Skin epidermis (tissue), 12 donors: ENCODE measurements around the gene PFDN1.
A peak's percentile ranks its signal among the peaks of the same experiment; 100 is the strongest.

ENCODE experiments used
- H3K27ac ChIP-seq, 21 experiments: fragments of 200-600 bp; sonication (generic) in 11 of 21; one replicate each; pipeline ENCODE4 v1.5.0; 2020; ENCODE audit warnings: mild to moderate bottlenecking in 3 of 21, inconsistent platforms in 2 of 21, moderate library complexity in 2 of 21
- H3K4me3 ChIP-seq, 7 experiments: fragments of 200-600 bp; sonication (generic) in 2 of 7; one replicate each; pipeline ENCODE4 v1.5.0; 2020; ENCODE audit warnings: inconsistent platforms in 2 of 7, mild to moderate bottlenecking in 2 of 7, moderate library complexity in 1 of 7

PFDN1 gene

DNA sequence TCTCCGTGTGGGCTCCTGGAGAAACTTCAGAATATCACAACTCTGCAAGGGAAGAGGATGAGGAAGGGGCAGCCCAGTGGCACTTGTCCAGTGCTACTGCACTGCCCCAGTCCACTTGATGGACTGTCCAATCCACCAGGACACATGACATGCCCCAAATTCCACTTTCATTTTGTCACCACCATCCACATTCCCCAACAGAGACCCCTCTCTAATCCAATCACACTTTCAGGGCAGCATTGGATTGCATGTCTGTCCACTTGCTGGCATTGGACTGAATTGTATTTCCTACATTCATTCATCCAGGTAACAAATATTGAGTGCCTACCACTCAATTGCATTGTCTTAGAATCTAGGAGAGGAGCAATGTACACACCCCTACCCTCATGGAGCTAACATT lies 28.7 kb upstream of the PFDN1 start:
- Histone ChIP-seq H3K4me3 (no peak overlapping the region), H3K27ac (no peak overlapping the region)

DNA sequence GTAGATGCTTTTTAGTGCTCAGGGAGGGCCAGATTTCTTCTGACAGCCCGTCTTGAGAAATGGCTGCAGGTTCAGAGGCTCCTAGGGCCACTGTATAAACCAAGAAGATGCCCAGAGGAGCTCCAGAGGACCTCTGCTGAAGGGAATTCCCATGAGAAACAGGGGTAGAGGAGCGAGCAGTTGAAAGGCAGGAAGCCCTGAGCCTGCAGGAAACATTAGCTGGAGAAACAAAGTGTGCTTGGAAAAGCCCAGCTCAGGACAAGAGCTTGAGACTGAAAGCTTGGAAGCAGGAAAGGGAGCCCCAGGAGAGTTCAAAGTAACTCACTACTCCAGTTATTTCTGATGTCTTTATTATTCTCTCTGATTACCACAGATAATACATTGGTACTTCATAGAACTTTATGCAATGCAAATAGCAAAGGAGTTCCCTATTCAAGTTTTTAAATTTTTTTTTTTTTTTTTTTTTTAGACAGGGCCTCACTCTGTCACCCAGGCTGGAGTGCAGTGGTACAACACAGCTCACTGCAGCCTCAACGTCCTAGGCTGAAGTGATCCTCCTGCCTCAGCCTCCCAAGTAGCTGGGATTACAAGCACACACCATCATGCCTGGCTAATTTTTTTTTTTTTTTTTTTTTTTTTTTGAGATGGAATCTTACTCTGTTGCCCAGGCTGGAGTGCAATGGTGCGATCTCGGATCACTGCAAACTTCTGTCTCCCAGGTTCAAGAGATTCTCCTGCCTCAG lies 27.0 kb upstream of the PFDN1 start:
- Histone ChIP-seq H3K4me3 (no peak overlapping the region), H3K27ac (peak overlapping the region in 1 of 21 experiments; percentile 28)

DNA sequence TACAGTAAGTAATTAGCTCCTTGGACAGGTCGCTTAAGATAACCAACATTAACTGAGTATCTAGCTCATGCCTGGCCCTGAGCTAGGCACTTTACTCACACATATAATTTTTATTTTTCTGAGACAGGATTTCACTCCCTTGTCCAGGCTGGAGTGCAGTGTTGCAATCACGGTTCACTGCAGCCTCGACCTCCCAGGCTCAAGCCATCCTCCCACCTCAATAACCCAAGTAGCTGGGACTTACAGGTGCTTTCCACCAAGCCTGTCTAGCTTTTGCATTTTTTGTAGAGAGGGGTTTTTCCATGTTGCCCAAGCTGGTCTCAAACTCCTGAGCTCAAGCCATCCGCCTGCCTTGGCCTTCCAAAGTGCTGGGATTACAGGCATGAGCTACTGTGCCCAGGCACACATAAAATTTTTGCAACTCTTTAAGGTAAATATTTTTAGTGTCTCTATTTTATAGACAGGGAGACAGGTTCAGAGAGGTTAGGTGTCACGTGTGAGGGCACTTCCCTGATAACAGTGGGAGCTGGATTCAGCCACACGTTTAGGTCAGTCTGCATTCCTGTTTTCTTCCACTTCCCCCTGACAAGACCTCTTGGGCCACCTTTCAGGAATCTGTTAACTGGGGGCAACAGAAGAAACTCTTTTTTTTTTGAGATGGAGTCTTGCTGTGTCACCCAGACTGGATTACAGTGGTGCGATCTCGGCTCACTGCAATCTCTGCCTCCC lies 25.3 kb upstream of the PFDN1 start:
- no peak overlapping the region for H3K4me3 ChIP-seq

DNA sequence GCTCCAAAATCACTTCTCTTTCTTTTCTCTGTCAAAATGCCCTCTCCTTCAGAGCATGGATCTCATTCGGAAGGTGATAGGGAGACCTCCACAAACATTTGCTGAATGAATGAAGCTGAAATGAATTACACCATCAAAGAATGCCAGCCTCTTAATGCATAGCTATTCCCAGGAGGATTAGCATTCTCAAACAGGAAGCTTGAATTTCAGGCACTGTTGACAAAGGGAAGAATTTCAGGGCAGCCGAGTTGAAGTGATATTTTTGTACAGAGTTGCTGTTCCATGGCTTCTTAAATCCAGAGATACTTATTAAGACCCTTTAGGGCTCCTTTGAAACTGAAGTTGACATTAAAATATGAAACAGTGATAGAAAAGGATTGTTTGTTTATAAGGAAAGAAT lies 24.7 kb upstream of the PFDN1 start:
- Histone ChIP-seq H3K27ac (no peak overlapping the region), H3K4me3 (no peak overlapping the region)

More for the DNA sequence above, 25.3 kb upstream of the PFDN1 start:
- H3K27ac ChIP-seq = no peak overlapping the region

DNA sequence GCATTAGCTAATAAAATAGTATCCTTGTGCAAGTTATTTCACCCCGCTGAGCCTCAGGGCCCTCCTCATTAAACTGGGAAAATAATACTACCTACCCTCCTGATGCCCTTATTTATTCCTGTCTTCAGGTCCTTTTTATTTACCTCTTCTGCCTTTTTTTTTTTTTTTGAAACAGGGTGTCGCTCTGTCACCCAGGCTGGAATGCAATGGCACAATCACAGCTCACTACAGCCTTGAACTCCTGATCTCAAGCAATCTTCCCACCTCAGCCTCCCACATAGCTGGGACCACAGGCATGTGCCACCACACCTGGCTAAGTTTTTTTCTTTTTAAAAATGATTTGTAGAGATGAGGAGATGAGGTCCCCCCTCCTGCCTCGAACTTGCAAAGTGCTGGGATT lies 22.6 kb upstream of the PFDN1 start:
- Histone ChIP-seq H3K4me3 (no peak overlapping the region), H3K27ac (peak overlapping the region in 1 of 21 experiments; percentile 72)

DNA sequence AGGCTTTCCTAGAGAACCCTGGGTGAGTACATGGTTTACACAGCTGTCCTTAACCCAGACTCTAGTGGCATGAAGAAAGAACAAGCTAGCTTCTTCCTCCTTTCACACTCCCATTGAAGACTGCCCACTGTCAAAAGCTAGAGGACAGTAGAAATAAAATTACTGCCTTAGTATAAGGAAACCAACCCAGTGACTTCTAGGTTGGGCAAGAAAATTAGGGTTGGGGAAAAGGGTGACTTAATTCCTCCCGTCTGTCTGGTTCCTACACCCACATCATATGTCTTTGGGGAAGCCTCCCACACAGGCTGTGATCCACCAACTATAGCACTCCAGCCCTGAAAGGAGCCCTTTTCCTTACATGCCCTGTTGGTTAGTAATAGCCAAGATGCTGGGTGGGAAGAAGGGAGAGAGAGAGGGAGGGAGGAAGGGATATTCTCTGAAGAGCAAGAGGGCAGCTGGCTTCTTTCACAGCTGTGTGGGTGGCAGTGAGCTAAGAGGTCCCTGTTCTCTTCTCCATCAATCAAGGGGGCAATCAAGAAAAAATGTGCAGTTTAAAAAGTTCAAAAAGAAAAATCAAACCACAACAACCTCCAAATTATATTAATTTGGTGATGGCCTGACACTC lies 21.8 kb upstream of the PFDN1 start:
- H3K27ac ChIP-seq = peak overlapping the region in 5 of 21 experiments; percentile 0 to 72 (median 14)
- no peak overlapping the region for H3K4me3 ChIP-seq

DNA sequence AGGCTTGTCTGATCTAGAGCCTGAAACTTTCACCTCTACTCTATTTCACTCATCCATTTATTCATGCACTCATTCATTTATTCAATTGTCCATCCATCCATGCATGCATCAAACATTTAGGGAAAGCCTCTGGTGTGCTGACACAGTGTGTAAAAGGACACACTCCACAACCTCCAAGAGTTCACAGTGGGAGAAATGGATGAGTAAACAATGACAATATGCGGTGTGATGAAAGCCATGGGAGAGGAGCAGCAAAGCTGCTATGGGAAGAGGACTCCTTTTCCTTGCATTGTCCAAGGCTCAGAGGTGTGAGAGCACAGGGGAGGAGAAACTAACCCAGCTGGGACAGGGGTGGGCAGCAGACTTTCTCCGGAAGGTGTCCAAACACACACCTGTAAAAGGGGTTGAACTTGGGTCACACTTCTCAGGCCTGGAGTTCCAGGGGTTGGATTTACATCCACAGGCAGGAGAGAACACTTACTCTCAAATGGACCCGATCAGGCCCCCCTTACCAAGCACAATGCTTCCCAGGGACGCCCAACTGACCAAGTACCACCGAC lies 21.2 kb upstream of the PFDN1 start:
- H3K27ac ChIP-seq = peak overlapping the region in 8 of 21 experiments; percentile 0 to 72 (median 15)

DNA sequence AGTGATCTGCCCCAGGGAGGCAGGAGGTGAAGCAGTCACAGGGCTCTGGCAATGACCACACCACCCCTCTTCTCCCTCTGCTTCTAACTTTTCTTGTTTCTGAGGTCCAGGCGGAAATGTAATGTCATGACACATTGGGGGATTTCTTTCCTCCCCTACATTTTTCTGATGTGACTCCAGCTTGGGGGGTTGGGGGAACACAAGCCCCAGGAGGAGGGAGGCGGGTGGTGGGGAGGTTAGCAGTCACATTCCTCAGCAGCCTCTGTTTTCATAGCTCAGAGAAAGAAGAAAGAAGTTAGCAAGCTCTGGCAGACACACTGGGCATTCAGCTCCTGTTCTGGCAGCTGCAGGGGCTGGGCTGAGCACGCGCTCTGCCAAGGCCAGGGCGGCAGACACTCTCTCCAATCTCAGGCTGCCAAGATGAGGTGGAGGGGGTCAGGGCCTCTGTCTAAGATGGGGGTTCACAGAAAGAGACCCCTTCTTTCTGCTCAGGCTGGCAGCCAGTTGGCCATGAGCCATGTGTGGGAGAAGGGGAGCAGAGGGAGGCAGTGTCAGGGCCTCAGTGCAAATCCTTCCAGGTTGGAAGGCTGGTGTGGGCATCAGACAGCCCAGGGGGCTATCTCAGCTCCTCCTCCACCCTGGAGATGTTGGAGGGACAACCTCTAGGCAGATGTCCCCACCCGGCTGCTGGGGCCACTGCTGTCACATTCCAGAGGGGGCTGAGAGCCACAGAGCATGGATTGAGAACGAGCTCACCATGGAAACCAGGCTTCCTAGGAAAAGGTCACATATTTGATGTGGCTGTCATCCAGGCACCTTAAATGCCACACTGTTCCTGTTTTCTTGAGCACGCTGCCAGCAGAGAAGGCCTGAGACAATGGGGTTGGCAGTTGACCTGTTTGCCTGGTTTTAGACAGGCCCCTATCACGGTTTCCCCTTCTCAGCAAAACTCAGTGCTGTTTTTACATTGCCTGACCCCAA lies 20.1 kb upstream of the PFDN1 start:
- Histone ChIP-seq H3K4me3 (no peak overlapping the region), H3K27ac (peak overlapping the region in 20 of 21 experiments; percentile 5 to 78 (median 50))

More for the DNA sequence above, 21.2 kb upstream of the PFDN1 start:
- no peak overlapping the region for H3K4me3 ChIP-seq

DNA sequence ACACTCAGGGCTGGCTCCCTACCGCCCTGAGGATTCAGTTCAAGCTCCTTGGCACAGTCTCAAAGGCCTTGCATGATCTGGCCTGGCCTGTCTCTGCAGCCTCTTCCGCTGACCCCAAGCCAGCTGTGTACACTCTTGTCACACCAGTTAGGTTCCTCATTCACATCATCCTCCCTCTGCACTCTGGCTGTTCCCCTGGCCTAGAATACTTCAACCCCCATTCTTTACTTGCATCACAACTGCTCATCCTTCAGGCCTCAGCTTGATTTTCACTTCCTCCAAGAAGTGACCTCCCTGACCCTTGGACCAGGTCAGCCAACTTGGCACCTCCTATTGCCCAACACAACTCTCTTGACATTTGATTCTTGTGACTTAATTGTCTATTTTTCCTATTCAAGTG lies 18.9 kb upstream of the PFDN1 start:
- peak overlapping the region in 2 of 21 experiments; percentile 10 to 28 for H3K27ac ChIP-seq

DNA sequence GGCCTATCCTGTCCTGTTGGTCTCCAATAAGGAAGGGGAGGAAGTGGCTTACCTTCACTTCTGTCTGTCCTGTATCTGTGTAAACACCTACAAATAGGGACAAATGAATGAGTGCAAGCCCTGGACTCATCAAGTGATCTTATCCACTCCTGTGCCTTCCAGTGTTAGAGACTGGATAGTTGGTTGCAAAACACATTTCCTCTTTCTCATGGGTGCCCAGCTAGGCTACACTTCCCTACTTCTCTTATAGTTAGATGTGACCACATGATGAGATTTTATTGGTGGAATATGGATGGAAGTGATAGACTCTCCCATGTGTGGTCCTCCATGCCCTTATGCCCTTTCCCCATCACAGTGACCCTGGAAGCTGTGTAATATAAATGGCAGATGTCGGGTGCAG lies 16.9 kb upstream of the PFDN1 start:
- H3K27ac ChIP-seq = no peak overlapping the region
- no peak overlapping the region for H3K4me3 ChIP-seq

More for the DNA sequence above, 18.9 kb upstream of the PFDN1 start:
- H3K4me3 ChIP-seq = no peak overlapping the region

DNA sequence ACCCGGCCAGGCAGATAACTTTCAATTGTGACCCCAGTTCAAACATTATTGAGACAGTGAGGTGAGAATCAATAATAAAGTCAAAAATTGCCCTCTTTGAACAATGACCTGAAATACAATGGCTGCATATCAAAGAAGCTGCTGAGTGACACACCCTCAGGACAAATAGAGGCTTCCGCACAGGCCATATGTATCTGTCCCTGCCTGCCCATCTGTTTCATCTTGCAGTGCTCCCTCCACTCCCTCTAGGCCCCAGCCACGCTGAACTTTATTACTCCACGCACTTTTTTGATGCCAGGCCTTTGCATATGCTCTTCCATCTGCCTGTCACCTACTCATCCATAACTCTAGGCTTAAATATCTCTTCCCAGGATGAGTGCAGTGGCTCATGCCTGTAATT lies 15.9 kb upstream of the PFDN1 start:
- H3K4me3 ChIP-seq = no peak overlapping the region
- H3K27ac ChIP-seq = no peak overlapping the region

DNA sequence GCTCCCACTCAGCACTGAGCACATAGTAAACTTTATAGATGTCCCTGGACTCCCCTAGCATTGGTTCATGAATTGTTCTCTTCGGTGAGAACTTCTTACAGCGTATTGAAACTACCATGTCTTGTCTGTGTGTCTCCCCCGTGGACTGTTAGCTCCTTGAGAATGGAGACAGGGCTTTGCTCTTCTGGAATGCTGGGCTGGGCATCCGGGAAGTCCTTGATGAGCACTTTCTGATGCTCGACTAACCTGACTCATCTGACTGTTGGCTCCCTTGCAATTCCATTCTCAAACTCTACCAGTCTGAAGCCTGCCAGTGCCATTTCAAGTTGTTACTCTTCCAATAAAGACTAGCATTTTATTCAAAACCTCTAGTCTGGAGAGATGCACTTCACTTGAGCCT lies 15.0 kb upstream of the PFDN1 start:
- H3K4me3 ChIP-seq = no peak overlapping the region
- H3K27ac ChIP-seq = peak overlapping the region in 1 of 21 experiments; percentile 3

DNA sequence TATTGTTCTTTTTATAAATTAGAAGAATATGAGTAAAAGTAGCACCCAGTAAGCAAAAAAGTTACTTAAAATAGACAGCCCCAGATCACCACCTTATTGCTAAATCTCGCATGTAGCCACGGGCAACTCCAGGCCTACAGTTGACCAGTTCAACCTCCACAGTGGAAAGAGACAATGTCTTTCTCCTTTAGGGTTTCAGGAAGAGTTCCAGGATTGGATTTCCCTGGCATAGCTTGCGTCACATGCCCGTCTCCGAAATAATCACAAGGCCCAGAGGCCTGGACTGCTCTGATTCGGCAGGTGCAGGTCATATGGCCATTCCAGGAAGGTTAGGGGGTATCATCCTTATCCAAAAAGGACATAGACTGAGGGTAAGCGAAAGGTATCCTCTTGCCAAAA lies 9.9 kb upstream of the PFDN1 start:
- Histone ChIP-seq H3K27ac (peak overlapping the region in 10 of 21 experiments; percentile 0 to 71 (median 30)), H3K4me3 (no peak overlapping the region)

DNA sequence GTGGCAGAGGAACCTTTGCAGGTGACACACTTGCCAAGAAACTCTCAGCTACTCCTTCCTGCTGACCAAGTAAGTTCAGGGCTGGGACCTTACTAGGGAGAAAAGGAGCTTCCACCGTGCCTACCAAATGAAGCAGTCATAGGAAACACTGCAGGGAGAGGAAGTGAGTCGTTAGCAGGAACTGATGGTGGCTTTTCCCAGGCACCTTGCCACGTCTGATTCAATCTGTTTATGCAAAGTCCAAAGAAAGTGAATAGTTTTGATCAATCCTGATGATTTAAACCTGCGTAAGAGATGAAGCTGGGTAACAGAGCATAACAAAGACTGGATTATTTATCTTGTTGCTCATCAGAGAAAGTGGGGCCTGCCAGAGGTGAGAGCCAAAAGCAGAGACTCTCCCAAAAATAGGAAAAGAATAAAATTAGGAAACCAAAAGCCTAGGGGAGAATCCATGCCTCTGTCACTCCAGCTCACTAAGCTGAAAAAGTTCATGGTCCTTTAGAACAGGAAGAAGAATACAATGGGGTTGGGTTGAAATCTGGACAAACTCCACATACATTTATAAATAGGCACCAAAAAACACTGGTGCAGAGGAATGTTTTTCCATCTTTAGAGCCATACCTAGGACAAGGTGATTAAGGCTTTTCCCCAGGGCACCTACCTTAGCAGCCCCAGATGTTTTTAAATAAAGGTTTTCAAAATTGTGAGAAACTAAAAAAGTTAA lies 9.3 kb upstream of the PFDN1 start:
- Histone ChIP-seq H3K27ac (peak overlapping the region in 14 of 21 experiments; percentile 2 to 71 (median 34)), H3K4me3 (no peak overlapping the region)

DNA sequence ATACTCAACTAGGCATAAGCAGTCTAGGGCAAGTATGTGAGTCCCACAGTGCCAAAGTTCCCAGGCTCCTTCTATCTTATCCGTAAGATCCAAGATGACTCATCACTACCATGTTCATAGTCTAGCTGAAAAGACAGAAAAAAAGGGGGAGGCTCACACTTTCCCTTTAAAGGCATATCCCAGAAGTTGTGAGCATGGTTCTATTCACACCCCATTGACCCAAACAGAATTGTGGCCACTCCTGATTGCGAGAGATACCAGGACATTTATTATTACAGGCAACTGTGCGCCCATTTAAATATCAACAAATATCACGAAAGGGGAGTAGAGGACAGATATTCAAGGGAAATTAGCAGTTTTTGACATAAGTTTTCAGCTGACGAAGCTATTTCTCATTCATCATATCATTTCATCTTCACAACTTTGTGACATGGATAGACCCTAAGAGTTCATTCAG lies 8.1 kb upstream of the PFDN1 start:
- H3K27ac ChIP-seq = peak overlapping the region in 4 of 21 experiments; percentile 6 to 56 (median 34)
- H3K4me3 ChIP-seq = no peak overlapping the region

DNA sequence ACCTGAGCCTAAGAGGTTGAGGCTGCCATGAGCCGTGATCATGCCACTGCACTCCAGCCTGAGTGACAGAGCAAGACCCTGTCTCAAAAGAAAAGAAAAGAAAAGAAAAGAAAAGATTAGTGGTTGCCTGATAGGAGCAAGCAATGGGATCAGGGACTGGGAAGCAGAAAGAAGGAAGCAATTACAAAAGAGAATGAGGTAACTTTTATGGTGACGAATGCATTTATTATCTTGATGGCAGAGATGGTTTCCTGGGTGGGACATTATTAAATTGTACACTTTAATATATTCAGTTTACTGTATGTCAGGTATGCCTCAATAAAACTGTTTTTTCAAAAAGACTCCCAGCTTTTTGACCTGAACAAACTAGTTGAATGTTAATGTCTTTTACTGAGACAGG lies 7.5 kb upstream of the PFDN1 start:
- peak overlapping the region in 2 of 21 experiments; percentile 26 to 36 for H3K27ac ChIP-seq
- H3K4me3 ChIP-seq = no peak overlapping the region

DNA sequence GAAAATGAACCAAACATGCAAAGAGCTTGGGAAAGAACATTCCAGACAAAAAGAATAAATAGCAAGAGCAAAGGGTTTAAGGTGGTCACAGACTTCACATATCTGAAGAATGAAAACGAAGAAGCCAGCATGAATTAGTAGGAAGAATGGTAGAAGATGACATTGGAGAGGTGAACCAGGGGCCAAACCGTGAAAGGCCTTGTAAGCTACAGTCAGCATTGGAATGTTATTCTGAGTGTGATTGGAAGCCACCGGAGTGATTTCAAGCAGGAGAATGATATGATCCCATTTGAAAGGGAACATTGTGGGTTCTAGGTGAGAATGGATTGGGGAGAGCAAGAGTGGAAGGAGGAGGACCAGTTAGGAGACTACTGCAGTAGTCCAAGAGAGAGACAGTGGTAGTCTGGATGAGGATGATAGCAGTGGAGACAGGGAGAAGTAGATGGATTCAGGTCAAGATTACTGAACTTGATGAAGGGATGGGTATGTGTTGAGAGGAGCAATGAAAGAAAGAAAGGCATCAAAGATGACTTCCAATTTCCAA lies 6.9 kb upstream of the PFDN1 start:
- H3K4me3 ChIP-seq = no peak overlapping the region
- H3K27ac ChIP-seq = peak overlapping the region in 1 of 21 experiments; percentile 26

DNA sequence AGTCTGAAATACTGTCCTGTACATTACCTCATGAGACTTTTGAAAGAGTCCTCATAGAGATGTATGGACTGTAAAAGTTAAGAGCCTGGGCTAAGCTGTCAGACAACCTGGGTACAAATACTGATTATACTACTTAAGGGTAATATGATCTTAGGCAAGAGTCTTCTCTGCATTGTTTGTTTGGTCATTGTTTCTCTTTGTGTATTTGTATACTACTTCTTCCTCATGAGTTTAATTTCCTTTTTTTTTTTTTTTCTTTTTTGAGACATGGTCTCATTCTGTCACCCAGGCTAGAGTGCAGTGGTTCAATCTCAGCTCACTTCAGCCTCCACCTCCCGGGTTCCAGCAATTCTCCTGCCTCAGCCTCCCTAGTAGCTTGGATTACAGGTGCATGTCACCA lies 2.6 kb upstream of the PFDN1 start:
- H3K27ac ChIP-seq = no peak overlapping the region
- H3K4me3 ChIP-seq = no peak overlapping the region
